Coronary artery (tissue), 2 donors: ENCODE data around the gene MAFF.
A peak's percentile ranks its signal among the peaks of the same experiment; 100 is the strongest.

Source experiments
- DNase-seq: peaks from one replicate; pipeline ENCODE4 v3.0.0-alpha.2; 2017; ENCODE audit warnings: low spot score
- H3K27ac ChIP-seq, 2 donors: fragments of 200-600 bp; sonication (generic); one replicate each; pipeline ENCODE4 v1.5.1; 2016 to 2019
- H3K4me3 ChIP-seq: fragments of 200-600 bp; sonication (generic); 2 replicates; pipeline ENCODE4 v1.5.1; 2016; ENCODE audit warnings: mild to moderate bottlenecking, moderate library complexity
- CTCF ChIP-seq: fragments of 200-600 bp; sonication (generic); IDR thresholded peaks from one replicate; pipeline ENCODE4 v1.5.1; 2019; ENCODE audit warnings: antibody characterized with exemption

The MAFF gene

GRCh38 chr22:38199826-38200559 is 1.8 kb upstream of the MAFF start:
- H3K27ac ChIP-seq = no peak overlapping the region

GRCh38 chr22:38201371-38201710 is 453 bp upstream of the MAFF start:
- TF ChIP-seq CTCF = no peak
- Histone ChIP-seq H3K4me3 (peak overlapping the region; percentile 92), H3K27ac (peak overlapping the region; percentile 99)
- DNase-seq = no peak

More at GRCh38 chr22:38199826-38200559, 1.8 kb upstream of the MAFF start:
- TF ChIP-seq CTCF = no peak
- DNase-seq = no peak
- no peak overlapping the region for H3K4me3 ChIP-seq

GRCh38 chr22:38202437-38203089 is 769 bp downstream of the MAFF start:
- Histone ChIP-seq H3K27ac (peak overlapping the region; percentile 99), H3K4me3 (peak overlapping the region; percentile 92)
- peak; percentile 13 for TF ChIP-seq CTCF
- peak; percentile 97 for DNase-seq

- Histone ChIP-seq H3K4me3 (peak overlapping the region; percentile 92), H3K27ac (peak overlapping the region; percentile 99)
- TF ChIP-seq CTCF = no peak
- no peak for DNase-seq
Observed at GRCh38 chr22:38203090-38203810, 1.5 kb downstream of the MAFF start.

GRCh38 chr22:38203855-38204514 is 2.2 kb downstream of the MAFF start:
- peak overlapping the region; percentile 99 for H3K27ac ChIP-seq
- H3K4me3 ChIP-seq = peak overlapping the region; percentile 92
- TF ChIP-seq CTCF = no peak
- no peak for DNase-seq

- TF ChIP-seq CTCF = no peak
- DNase-seq = no peak
- Histone ChIP-seq H3K4me3 (peak overlapping the region; percentile 39), H3K27ac (peak overlapping the region; percentile 99)
Observed at GRCh38 chr22:38204784-38205183, 3.0 kb downstream of the MAFF start.
